Measurements from ENCODE around the gene CACNA2D3.

CACNA2D3 gene

DNA sequence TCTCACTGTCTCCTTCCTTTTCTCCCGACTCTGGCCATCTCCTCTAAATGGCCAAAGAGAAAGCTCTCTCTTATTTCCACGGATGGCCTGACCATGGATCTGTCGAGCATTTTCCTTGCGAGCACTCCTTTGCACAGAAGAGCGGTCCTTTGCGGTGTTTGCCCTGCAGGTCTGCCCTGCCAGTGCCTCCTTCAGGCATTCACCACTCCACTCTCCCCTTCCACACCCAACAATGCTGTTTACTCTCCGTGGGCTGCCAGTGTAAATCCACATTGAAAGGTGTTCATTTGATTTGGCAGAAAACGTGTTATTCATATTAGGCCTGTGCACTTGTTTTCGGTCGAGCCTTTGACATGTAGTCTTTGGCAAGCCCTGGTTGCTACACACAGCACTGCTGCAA lies 49.6 kb downstream of the CACNA2D3 start:
- DNase-seq: no peak

DNA sequence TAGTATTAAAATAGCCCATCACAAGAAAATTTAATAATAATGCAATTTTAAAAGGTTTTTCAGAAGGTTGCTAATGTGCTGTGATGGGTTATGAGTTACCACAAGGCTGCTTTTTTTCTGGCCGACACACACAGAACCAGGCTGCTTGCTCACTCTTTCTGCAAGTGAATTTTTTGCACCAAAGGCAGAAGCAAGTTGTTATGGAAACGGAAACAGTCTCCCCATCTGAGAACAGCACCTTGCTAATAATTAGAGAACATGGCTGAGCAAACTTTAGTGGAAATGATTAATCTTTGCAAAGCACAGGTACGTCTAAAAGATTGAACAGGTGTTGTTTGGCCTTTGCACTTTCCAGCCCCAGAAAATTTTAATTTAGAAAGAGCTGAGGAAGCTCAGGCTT lies 51.0 kb downstream of the CACNA2D3 start:
- no peak for DNase-seq

- DNase-seq: peak; percentile 13
Measured at GRCh38 chr3:54176106-54176505, 53.8 kb downstream of the CACNA2D3 start.

DNA sequence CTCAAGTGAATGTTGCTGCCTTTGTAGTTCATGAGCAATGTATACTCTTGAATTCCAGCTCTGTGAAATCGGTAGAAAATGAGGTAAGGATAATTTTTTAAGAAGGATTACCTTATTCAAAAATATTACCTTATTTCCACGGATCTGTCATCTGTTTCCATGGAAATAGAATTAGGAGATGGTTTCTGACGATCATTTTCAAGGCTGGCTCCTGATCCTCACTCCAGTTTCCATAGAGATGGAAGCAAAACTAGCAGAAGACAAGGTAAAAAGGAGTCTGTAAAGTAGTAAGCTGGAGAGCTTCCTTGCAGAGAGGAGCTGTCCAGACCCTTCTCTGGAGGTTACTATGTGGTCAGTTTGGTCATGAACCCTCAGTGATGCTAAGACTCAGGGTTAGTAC lies 55.5 kb downstream of the CACNA2D3 start:
- no peak for DNase-seq

- DNase-seq: no peak
Measured at GRCh38 chr3:54178376-54178775, 56.0 kb downstream of the CACNA2D3 start.

DNA sequence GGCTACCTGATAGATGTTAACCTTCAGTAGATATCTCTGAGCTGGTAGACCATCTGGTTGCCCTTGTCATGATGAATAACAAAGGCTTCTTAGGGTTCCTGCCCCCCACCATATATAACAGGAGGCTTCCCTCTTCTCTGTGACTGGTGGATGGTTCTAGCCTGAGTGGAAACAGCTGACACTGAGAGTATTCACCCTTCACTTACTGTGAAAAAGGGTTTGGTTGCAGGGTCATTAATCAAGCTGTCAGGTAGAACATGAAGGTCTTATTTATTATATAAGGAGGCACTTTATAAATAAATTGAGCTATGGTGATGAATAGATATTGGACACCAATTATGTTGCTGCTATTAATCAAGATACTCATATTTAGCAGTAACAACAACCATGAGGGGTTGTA lies 58.6 kb downstream of the CACNA2D3 start:
- no peak for DNase-seq

GRCh38 chr3:54182242-54182641 lies 59.9 kb downstream of the CACNA2D3 start:
- DNase-seq: no peak

DNA sequence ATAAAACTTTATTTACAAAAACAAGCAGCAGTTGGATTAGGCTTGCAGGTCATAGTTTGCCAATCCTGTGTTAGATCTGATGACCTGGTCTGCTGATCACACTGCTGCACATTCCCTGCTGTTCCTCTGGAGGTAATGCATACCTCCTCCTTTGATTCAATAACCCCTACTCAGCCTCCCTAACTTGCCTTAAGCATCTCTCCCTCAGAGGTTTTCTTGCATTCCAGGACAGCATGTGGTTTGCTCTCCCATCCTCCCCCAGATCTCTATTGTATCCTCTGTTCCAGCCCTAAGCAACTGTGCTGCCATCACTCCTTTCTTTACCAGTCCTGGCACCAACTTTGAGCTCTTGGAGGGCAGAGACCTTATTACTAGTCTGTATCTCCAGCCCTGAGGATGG lies 63.4 kb downstream of the CACNA2D3 start:
- DNase-seq: no peak

DNA sequence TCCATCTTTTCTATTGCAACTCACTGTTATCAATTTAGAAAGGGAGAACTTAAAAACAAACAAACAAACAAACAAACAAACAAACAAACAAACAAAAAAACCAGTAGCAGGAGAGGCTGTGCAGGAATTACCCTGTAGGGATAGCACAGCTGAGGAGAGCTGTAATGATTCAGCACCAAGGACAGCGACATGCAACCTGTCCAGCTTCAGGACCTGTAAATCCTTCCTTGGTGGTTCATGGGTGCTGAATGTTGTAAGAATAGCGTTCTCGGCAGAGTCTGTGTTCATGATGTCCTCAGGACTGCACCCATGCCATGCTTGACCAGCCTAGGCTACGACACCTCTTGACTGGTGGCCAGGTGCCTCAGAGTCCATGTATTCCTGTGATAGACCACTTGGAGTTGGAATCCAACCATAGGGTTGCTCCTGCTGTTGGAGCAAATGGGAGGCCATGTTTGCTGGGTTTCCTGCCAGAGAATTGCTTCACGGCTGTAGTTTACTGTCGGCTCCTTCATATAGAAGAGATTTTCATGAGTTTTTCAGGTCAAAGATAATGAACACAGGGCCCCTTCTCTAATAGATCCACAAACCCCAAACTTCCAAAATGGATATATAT lies 65.9 kb downstream of the CACNA2D3 start:
- no peak for DNase-seq

GRCh38 chr3:54191220-54191619 lies 68.9 kb downstream of the CACNA2D3 start:
- no peak for DNase-seq

DNA sequence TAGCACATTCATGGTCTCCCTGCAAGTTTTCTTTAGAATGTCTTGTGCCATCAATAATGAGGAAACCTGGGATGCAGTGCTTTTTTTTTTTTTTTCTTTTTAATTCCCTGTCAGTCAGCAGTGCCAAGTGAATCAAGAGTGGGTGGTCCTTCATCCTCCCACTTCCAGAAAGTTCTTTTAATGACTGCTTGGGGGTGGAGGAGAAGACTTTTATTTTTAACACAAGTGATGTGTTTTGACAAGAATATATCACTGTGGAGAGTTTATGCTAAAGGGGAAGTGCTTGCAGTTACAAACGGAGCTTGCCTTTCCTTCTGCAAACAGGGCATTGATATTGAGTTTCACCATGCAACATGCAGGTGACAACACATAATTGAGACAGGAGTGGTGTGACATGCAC lies 69.7 kb downstream of the CACNA2D3 start:
- DNase-seq: no peak

DNA sequence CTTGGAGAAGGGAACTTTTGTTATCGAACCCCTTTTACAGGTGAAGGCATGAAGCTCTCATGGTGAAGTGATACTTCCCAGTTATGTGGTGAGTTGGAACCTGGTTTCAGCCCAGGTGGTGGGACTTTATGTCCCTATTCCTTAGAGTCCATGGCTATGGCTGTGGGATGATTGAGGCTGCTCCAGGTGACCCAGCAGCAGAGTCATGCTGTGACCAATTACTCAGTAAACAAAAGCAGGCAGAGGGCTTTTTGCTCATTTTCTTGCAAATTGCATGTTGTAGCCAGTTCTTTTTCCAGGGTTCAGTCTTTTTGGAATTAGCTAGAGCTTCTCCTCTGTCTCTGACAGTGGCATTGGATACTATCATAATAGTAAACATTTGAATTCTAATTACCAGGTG lies 70.7 kb downstream of the CACNA2D3 start:
- DNase-seq: peak; percentile 16

DNA sequence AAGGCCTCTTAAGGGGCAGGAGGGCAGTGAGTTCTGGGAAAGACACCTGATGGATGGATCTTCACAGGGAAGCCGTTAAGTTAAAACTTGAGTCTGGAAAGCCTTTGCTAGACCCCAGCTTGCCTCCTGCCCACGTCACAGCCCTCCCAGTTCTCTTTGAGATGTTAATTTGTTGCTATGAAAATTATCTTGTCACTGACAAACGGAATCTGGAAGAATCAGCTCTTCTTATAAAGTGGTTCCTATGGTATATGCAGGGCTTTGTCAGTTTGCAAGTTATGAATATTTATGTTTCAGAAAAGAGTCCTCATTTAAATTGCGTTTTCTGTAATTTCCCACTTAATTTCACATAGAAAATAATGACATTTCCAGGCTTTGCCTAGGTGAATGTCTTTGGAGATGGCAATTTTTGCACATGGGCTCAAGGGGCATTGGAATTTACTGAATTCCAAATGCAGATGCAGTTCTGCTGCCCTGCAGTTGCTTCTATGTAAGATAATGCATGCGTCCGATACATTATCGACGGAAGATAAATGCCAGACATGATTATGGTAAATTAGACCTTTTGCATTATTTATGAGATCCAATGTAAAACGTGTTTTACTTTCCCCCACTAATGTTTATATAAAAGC lies 74.1 kb downstream of the CACNA2D3 start:
- no peak for DNase-seq

DNA sequence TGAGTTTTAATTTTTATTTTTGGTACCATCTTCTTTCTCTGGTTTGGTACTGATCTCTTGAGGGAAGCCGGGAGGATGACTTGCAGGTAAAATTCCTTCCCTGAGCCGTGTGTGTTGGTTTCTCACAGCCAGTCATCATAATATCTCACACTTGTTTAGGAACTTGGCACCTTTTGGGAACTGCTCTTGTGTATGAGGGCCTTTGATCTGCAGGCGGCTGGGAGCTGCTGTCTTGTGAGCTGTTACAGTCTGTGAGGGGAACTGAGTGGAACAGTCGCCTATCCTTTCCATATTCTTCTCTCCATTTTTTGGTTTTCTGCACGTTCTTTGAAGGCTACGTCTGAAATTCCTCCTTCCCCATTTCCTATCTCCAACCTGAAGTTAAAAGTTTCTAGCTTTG lies 75.2 kb downstream of the CACNA2D3 start:
- no peak for DNase-seq

DNA sequence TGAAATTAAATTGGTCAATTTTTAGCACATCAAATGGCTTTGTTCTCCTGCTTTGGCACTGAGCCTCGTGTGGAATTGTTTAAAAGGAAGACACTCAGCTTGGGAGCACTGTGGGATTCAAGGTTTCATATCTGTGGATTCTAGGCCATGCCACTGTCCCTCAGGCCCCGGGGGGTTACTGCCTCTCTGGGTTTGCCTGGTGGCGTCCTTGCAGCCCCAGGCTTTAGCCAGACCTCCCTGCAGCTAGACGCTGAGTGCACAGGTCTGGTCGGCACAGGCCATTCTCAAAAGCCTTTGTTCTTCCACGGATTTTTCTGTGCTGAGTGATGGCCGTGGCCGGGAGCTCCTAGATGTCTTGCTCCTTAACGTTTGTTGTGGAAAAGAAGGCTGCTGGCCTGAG lies 76.2 kb downstream of the CACNA2D3 start:
- DNase-seq: no peak

- DNase-seq: no peak
Measured at GRCh38 chr3:54202054-54202453, 79.7 kb downstream of the CACNA2D3 start.

DNA sequence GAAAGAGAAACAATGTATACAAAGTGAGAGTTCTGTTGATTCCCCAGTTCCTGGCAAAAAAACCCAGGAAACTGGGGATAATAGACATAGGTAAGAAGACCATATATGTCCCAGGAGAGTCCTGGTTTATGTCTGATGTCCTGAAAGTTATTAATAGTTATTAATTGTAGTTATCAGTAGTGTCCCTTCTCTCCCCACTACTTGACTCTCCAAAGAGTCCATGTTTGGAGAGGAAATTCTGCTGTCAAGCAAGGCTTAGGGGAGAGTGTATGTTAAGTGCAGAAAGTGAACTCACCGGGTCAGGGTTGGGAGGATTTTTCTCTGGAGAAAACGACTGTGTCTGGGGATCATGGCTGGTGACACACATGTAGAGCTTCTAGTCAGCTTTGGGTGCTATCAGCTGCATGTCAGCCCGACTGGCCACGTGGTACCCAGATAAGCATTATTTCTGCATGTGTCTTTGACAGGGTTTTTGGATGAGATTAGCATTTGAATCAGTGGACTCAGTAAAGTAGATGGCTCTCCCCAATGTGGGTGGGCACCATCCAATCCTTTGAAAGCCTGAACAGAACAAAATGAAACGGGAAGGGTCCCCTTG lies 80.4 kb downstream of the CACNA2D3 start:
- DNase-seq: no peak

GRCh38 chr3:54206874-54207273 lies 84.5 kb downstream of the CACNA2D3 start:
- no peak for DNase-seq

DNA sequence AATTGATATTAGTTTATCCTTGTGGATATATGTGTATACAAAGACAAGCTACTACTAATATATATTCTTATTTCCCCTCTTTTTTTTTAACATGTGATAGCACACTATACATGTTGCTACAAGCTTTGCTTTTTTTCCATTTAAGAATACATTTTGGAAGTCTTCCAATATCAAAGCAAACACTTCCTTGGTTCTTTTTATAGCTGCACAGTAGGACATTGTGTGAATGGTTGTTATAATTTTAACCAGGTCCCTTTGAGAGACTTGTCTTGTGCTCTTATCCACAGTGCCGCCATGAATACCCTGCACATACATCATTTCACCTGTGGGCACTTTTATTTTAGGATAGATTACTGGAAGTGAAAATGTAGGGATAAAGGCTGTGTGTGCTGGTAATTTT lies 88.7 kb downstream of the CACNA2D3 start:
- DNase-seq: peak; percentile 82

- DNase-seq: no peak
Measured at GRCh38 chr3:54212723-54213122, 90.4 kb downstream of the CACNA2D3 start.

DNA sequence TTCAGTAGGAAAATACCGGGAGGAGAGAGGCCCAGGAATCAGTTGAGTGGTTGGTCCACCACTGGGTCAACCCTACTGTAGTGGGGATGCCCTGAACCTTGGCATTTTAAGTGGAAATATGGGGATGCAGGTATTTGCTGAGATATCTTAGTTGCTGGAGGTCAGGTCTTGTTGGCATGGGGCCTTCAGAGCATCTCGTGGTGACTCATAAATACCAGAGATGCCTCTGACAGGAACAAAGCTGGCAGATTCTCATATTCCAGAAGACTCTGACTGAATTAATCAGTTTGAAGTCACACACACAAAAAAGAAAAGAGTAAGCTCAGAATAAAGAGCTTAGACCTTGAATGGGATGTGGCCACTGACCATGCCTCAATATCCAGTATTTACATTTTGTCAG lies 91.6 kb downstream of the CACNA2D3 start:
- DNase-seq: no peak

GRCh38 chr3:54214845-54215244 lies 92.5 kb downstream of the CACNA2D3 start:
- DNase-seq: no peak

GRCh38 chr3:54215521-54215920 lies 93.2 kb downstream of the CACNA2D3 start:
- DNase-seq: no peak

DNA sequence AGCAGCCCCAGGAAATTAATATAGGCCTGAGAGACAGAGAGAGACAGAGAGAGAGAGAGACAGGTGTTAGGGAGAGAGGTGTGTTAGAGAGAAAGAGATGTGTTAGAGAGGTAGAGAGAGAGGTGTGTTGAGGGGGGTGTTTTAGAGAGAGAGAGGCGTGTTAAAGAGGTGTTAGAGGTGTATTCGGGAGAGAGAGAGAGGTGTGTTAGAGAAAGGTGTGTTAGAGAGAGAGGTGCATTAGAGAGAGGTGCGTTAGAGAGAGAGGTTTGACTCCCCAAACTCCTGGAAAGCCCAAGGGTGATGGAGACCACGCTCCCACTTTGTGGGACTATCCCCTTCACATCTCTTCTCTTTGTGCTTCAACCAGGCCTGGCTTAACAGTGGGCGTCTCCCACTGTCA lies 95.5 kb downstream of the CACNA2D3 start:
- no peak for DNase-seq

DNA sequence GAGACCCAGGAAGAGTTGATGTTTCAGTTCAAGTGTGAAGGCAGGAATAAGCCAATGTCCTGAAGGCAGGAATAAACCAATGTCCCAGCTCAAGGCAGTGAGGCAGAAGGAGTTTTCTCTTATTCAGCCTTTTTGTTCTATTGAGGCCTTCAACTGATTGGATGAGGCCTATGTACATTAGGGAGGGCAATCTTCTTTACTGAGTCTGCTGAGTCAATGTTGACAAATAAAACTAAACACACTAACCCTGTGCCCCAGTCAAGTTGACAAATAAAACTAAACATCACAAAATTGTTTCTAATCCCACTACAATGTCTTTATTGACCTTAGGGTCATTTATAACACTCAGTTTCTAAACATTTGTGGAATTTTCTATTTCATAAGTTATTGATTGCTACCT lies 100.0 kb downstream of the CACNA2D3 start:
- peak; percentile 52 for DNase-seq
